HCT116 (cell line): ENCODE data around the gene NKTR.

Experiments
- CTCF ChIP-seq, 3 experiments: fragments of 200-600 bp in 1 of 3; sonication (generic) in 1 of 3; IDR thresholded peaks in 2 of 3; conservative IDR thresholded peaks in 1 of 3; 2 replicates each; pipeline ENCODE4 v1.5.1; 2012 to 2017; ENCODE audit warnings: low read depth in 2 of 3, low read length in 2 of 3, antibody characterized with exemption in 1 of 3, borderline replicate concordance in 1 of 3, control low read depth in 1 of 3, mild to moderate bottlenecking in 1 of 3, mixed read lengths in 1 of 3, mixed run types in 1 of 3, moderate library complexity in 1 of 3; ENCODE audit not compliant: insufficient read depth in 1 of 3
- MAX ChIP-seq: IDR thresholded peaks from 2 replicates; pipeline ENCODE4 v1.6.1; 2012
- RAD21 ChIP-seq: IDR thresholded peaks from 2 replicates; pipeline ENCODE4 v1.6.1; 2012; ENCODE audit warnings: low read depth, mild to moderate bottlenecking
- SP1 ChIP-seq: IDR thresholded peaks from 2 replicates; pipeline ENCODE4 v1.6.1; 2012; ENCODE audit warnings: low read depth
- SRF ChIP-seq: IDR thresholded peaks from 2 replicates; pipeline ENCODE4 v1.6.1; 2012; ENCODE audit warnings: low read depth

GRCh38 chr3:42666577-42666998, 66.1 kb downstream of the NKTR start:
- TF ChIP-seq RAD21 (no peak), CTCF (IDR thresholded peaks at IDR 0.05 in 2 of 3, conservative IDR thresholded peaks at IDR 0.05 in 1 of 3; ENCODE audit: borderline replicate concordance in 1 of 3, insufficient read depth in 1 of 3, low read depth in 2 of 3, low read length in 2 of 3) (no peak), MAX (no peak), SP1 (no peak), SRF (no peak)
